Mononuclear cell (primary cell): ENCODE measurements around the gene FGF4. TPM values are rescaled to one million over a fixed set of nuclear protein-coding genes. Genes with fewer than 3 reads are reported as not detected.

Experiments used
- H3K27me3 ChIP-seq: 2 replicates; pipeline ENCODE4 v1.6.0; 2011; ENCODE audit warnings: low read length, control low read depth; ENCODE audit not compliant: insufficient read depth
- H3K4me1 ChIP-seq: 2 replicates; pipeline ENCODE4 v1.5.1; 2011; ENCODE audit warnings: mild to moderate bottlenecking, low read length, control low read depth; ENCODE audit not compliant: insufficient read depth
- H3K4me3 ChIP-seq: 2 replicates; pipeline ENCODE4 v1.5.1; 2011; ENCODE audit warnings: mild to moderate bottlenecking, low read length, moderate library complexity
- H3K9me3 ChIP-seq: 2 replicates; pipeline ENCODE4 v1.5.1; 2011; ENCODE audit warnings: low read depth, mild to moderate bottlenecking, control low read depth, low read length
- total RNA-seq: library from RNA; depleted of rRNA; stranded (reverse); fragments of >200 nt; gene quantifications from one replicate; pipeline ENCODE4 v1.2.3, GENCODE V29; 2012

Gene FGF4
- total RNA-seq, 1 donor = not detected

DNA sequence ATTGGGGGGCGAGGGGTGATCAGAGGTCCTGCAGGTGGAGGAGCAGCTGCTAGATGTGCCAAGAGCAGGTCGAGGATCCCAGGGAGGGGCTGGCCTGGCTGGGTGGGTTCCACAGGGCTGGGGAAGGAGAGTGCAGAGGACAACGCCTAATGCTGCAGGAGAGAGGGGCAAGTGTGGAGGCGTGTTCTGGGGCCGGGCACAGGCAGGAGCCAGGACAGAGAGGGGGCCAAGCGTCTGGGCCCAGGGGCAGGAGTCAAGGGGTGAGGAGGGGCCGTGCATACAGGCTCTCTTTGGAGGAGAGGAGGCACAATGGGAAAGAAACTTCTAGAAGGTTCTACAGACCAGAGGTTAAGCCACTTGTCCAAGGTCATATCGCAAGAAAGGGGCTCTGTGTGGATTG lies 44.6 kb downstream of the FGF4 start:
- no peak overlapping the region for H3K4me3 ChIP-seq
- H3K27me3 ChIP-seq = no peaks in the 10 kb centered on the region
- H3K9me3 ChIP-seq = no peaks in the 10 kb centered on the region
- no peaks in the 10 kb centered on the region for H3K4me1 ChIP-seq

DNA sequence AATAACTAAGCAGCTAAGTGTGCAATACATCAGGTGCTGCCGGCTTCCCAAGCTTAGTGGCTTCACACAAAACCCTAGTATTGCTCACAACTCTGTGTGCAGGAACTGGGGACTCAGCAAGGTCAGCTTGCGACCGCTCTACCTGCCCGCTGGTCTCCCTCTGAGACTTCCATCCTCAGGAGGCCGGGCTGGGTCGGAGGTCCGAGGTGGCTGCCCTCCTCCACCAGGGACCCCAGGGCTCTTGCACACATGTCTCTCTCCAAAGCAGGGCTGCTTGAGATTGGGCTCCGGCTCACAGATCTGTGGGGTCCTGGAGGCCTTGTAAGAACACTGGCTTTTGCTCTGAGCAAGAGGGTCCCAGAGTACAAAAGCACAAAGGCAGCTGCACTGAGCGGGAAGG lies 45.9 kb downstream of the FGF4 start:
- H3K27me3 ChIP-seq = no peaks in the 10 kb centered on the region
- no peaks in the 10 kb centered on the region for H3K4me1 ChIP-seq
- H3K4me3 ChIP-seq = no peak overlapping the region
- H3K9me3 ChIP-seq = no peaks in the 10 kb centered on the region

DNA sequence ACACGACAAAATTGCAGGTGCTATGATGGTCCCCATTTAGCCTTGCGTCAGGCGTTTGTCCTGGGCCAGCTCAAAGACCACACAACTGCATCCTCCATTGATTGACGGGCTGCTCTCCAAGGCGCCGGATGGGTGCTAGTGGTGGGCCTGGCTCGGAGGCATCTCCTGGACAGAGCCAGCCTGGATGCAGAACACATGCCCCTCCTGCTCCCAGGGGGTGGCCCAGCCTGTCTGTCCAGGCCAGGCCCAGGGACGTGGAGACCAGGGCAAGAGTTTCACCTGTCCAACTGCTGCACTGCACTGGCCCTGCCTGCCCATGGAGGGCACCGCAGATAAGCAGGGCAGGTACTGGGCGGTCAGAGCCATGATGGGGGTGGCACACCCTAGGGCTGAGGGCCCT lies 47.9 kb downstream of the FGF4 start:
- Histone ChIP-seq H3K4me1 (no peaks in the 10 kb centered on the region), H3K4me3 (no peak overlapping the region), H3K27me3 (no peaks in the 10 kb centered on the region), H3K9me3 (no peaks in the 10 kb centered on the region)

GRCh38 chr11:69726481-69726880 lies 48.7 kb downstream of the FGF4 start:
- H3K4me1 ChIP-seq = no peaks in the 10 kb centered on the region
- H3K4me3 ChIP-seq = no peak overlapping the region
- H3K9me3 ChIP-seq = no peaks in the 10 kb centered on the region
- H3K27me3 ChIP-seq = peaks cover under 1% of the 10 kb centered on the region

- Histone ChIP-seq H3K4me1 (no peaks in the 10 kb centered on the region), H3K27me3 (peaks cover 5% of the 10 kb centered on the region), H3K4me3 (no peak overlapping the region)
Observed at GRCh38 chr11:69726019-69726418, 49.1 kb downstream of the FGF4 start.

DNA sequence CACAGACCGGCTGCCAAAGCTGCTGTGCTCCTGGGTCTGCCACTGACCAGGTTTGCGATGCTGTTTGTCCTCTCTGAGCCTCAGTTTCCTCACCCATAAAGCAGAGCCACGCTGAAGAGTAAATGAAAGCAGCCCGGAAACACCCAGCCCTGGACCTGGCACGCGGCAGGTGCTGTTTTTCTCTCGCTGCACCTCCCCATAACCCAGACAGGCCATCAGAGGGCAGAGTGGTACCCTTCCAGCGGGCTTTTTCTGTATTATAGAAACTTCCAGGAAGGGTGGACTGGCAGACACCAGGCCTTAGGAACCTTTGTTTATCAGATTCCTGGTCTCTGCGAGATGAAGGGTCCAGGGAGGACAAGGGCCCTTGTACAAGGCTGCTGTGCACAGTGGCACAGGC lies 53.4 kb downstream of the FGF4 start:
- Histone ChIP-seq H3K9me3 (no peaks in the 10 kb centered on the region), H3K4me1 (no peaks in the 10 kb centered on the region), H3K27me3 (peaks cover 15% of the 10 kb centered on the region), H3K4me3 (no peak overlapping the region)

More at GRCh38 chr11:69726019-69726418, 49.1 kb downstream of the FGF4 start:
- H3K9me3 ChIP-seq = no peaks in the 10 kb centered on the region

GRCh38 chr11:69721106-69721505 lies 54.0 kb downstream of the FGF4 start:
- Histone ChIP-seq H3K4me1 (no peaks in the 10 kb centered on the region), H3K4me3 (no peak overlapping the region), H3K9me3 (no peaks in the 10 kb centered on the region), H3K27me3 (peaks cover 15% of the 10 kb centered on the region)

Other genes starting within 250 kb of the FGF4 start
- 1.3 TPM for gene CCND1, start 134.2 kb downstream of the FGF4 start, total RNA-seq
- 18.6 TPM for gene LTO1, start 100.0 kb downstream of the FGF4 start, total RNA-seq
- gene FGF19, start 71.3 kb downstream of the FGF4 start, total RNA-seq = not detected
- gene FGF3, start 44.1 kb upstream of the FGF4 start, total RNA-seq = not detected